ENCODE measurements around the gene SMARCC2. TPM values are rescaled to one million over a fixed set of nuclear protein-coding genes. Genes with fewer than 3 reads are reported as not detected.

SMARCC2 gene
- total RNA-seq, 1 donor from 2014 or later, result 207 TPM

- H3K4me3 Mint-ChIP-seq (ENCODE audit: low read depth), result peak overlapping the region; percentile 29
- H3K9me3 Mint-ChIP-seq (ENCODE audit: low read depth), result no peaks in the 10 kb centered on the region
- peak overlapping the region; percentile 70 for H3K27ac Mint-ChIP-seq
- peaks cover 15% of the 10 kb centered on the region for H3K4me1 Mint-ChIP-seq (ENCODE audit: low read depth)
- no peaks in the 10 kb centered on the region for H3K27me3 Mint-ChIP-seq
- H3K36me3 Mint-ChIP-seq (ENCODE audit: insufficient read depth), result peaks cover 37% of the 10 kb centered on the region
- DNase-seq (ENCODE audit: low spot score, unreplicated experiment), result no peak
- TF ChIP-seq, protein P1, sequence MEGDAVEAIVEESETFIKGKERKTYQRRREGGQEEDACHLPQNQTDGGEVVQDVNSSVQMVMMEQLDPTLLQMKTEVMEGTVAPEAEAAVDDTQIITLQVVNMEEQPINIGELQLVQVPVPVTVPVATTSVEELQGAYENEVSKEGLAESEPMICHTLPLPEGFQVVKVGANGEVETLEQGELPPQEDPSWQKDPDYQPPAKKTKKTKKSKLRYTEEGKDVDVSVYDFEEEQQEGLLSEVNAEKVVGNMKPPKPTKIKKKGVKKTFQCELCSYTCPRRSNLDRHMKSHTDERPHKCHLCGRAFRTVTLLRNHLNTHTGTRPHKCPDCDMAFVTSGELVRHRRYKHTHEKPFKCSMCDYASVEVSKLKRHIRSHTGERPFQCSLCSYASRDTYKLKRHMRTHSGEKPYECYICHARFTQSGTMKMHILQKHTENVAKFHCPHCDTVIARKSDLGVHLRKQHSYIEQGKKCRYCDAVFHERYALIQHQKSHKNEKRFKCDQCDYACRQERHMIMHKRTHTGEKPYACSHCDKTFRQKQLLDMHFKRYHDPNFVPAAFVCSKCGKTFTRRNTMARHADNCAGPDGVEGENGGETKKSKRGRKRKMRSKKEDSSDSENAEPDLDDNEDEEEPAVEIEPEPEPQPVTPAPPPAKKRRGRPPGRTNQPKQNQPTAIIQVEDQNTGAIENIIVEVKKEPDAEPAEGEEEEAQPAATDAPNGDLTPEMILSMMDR (IDR thresholded peaks at IDR 0.05; ENCODE audit: unreplicated experiment), result no peak
Measured at GRCh38 chr12:56114084-56114483, 75.2 kb downstream of the SMARCC2 start.

Other genes starting within 250 kb of the SMARCC2 start
- 3.7 and 6.3 TPM in 2 replicates for gene PMEL, start 223.4 kb downstream of the SMARCC2 start, total RNA-seq
- gene CDK2, start 222.7 kb downstream of the SMARCC2 start, total RNA-seq, result 62.1 and 66.9 TPM in 2 replicates
- gene RAB5B, start 215.4 kb downstream of the SMARCC2 start, total RNA-seq, result 111 and 116 TPM in 2 replicates
- gene SUOX, start 192.2 kb downstream of the SMARCC2 start, total RNA-seq, result 44.8 and 45.6 TPM in 2 replicates
- 20.6 and 21.0 TPM in 2 replicates for gene IKZF4, start 168.4 kb downstream of the SMARCC2 start, total RNA-seq
- 30.2 and 39.3 TPM in 2 replicates for gene RPS26, start 147.6 kb downstream of the SMARCC2 start, total RNA-seq
- 206 and 221 TPM in 2 replicates for gene ERBB3, start 109.3 kb downstream of the SMARCC2 start, total RNA-seq
- 103 and 106 TPM in 2 replicates for gene PA2G4, start 84.9 kb downstream of the SMARCC2 start, total RNA-seq
- gene RPL41, start 72.8 kb downstream of the SMARCC2 start, total RNA-seq, result 3,912 and 3,916 TPM in 2 replicates
- gene ZC3H10, start 71.2 kb downstream of the SMARCC2 start, total RNA-seq, result 12.0 and 13.8 TPM in 2 replicates
- gene ESYT1, start 61.2 kb downstream of the SMARCC2 start, total RNA-seq, result 102 TPM in 2 replicates
- 169 and 172 TPM in 2 replicates for gene MYL6B, start 36.9 kb downstream of the SMARCC2 start, total RNA-seq
- 1,155 and 1,178 TPM in 2 replicates for gene MYL6, start 31.1 kb downstream of the SMARCC2 start, total RNA-seq
- gene RNF41, start 32.4 kb upstream of the SMARCC2 start, total RNA-seq, result 50.0 and 50.8 TPM in 2 replicates
- 37.9 and 40.5 TPM in 2 replicates for gene NABP2, start 34.9 kb upstream of the SMARCC2 start, total RNA-seq
- 62.9 and 65.2 TPM in 2 replicates for gene SLC39A5, start 40.6 kb upstream of the SMARCC2 start, total RNA-seq
- gene ANKRD52, start 68.9 kb upstream of the SMARCC2 start, total RNA-seq, result 60.3 and 64.3 TPM in 2 replicates
- 23.6 and 24.6 TPM in 2 replicates for gene COQ10A, start 77.5 kb upstream of the SMARCC2 start, total RNA-seq
- gene CS, start 110.8 kb upstream of the SMARCC2 start, total RNA-seq, result 209 and 216 TPM in 2 replicates
- 225 and 230 TPM in 2 replicates for gene CNPY2, start 126.5 kb upstream of the SMARCC2 start, total RNA-seq
- gene PAN2, start 144.5 kb upstream of the SMARCC2 start, total RNA-seq, result 69.3 and 73.1 TPM in 2 replicates
- gene IL23A, start 149.4 kb upstream of the SMARCC2 start, total RNA-seq, result 0.67 and 0.89 TPM in 2 replicates
- 158 and 163 TPM in 2 replicates for gene STAT2, start 170.6 kb upstream of the SMARCC2 start, total RNA-seq
- gene APOF, start 173.4 kb upstream of the SMARCC2 start, total RNA-seq, result not detected in 2 replicates